ENCODE data around the gene NAPSA.
"Not testable (repeated sequence)": the region's sequence is repeated elsewhere in the genome, so short reads cannot be mapped to it uniquely, and the experiment has no call there.

NAPSA gene

GRCh38 chr19:50341091-50341564 is 24.3 kb downstream of the NAPSA start:
- peak; percentile 52 for DNase-seq (ENCODE audit: low spot score)

GRCh38 chr19:50340331-50340730 is 25.1 kb downstream of the NAPSA start:
- DNase-seq (ENCODE audit: low spot score) = no peak
- no peak for TF ChIP-seq CTCF (IDR thresholded peaks at IDR 0.05; ENCODE audit: extremely low read depth, missing control alignments)

More at GRCh38 chr19:50341091-50341564, 24.3 kb downstream of the NAPSA start:
- TF ChIP-seq CTCF (IDR thresholded peaks at IDR 0.05; ENCODE audit: extremely low read depth, missing control alignments) = no peak

GRCh38 chr19:50337031-50337430 is 28.4 kb downstream of the NAPSA start:
- DNase-seq (ENCODE audit: low spot score) = not testable (repeated sequence)

GRCh38 chr19:50334741-50335421 is 30.6 kb downstream of the NAPSA start:
- TF ChIP-seq CTCF (IDR thresholded peaks at IDR 0.05; ENCODE audit: extremely low read depth, missing control alignments) = no peak
- no peak for DNase-seq (ENCODE audit: low spot score)

- peak; percentile 88 for DNase-seq (ENCODE audit: low spot score)
Observed at GRCh38 chr19:50333737-50334617, 31.5 kb downstream of the NAPSA start.

GRCh38 chr19:50333235-50333736 is 32.2 kb downstream of the NAPSA start:
- no peak for TF ChIP-seq CTCF (IDR thresholded peaks at IDR 0.05; ENCODE audit: extremely low read depth, missing control alignments)
- peak; percentile 87 for DNase-seq (ENCODE audit: low spot score)

More at GRCh38 chr19:50333737-50334617, 31.5 kb downstream of the NAPSA start:
- no peak for TF ChIP-seq CTCF (IDR thresholded peaks at IDR 0.05; ENCODE audit: extremely low read depth, missing control alignments)

GRCh38 chr19:50332244-50333038 is 33.0 kb downstream of the NAPSA start:
- peak; percentile 24 for DNase-seq (ENCODE audit: low spot score)
- TF ChIP-seq CTCF (IDR thresholded peaks at IDR 0.05; ENCODE audit: extremely low read depth, missing control alignments) = no peak

Measured in GM20000 (cell line).